ENCODE measurements around the gene CACNA1A. TPM values are rescaled to one million over a fixed set of nuclear protein-coding genes. Genes with fewer than 3 reads are reported as not detected.

Gene CACNA1A
- total and polyA plus RNA-seq, 2 of the 4 experiments (the other 2 are of a cell fraction), result 5.9 to 15.0 TPM

- no peak overlapping the region for H3K14ac ChIP-seq (replicated peaks; ENCODE audit: low read depth, low read length)
- H2BK5ac ChIP-seq (ENCODE audit: low read depth, low read length, poor library complexity, severe bottlenecking), result no peak overlapping the region
- DNase-seq (no peak), ATAC-seq (ENCODE audit: low read depth) (no peak)
- no peak overlapping the region for H3K23ac ChIP-seq (ENCODE audit: low read depth, low read length)
- H3K27me3 ChIP-seq (ENCODE audit: control insufficient read depth, insufficient read depth, low read length), result no peaks in the 10 kb centered on the region
- H2AFZ ChIP-seq (replicated peaks; ENCODE audit: low read length, poor library complexity), result no peak overlapping the region
- no peaks in the 10 kb centered on the region; a peak in 1 of 4 replicates for H3K79me1 ChIP-seq (ENCODE audit: low read depth in 1 of 2, low read length in 2 of 2)
- no peak overlapping the region for H2AK5ac ChIP-seq (ENCODE audit: low read depth, low read length)
- no CpG with 5 or more reads among the region's 7 CpGs for WGBS, 2 experiments (ENCODE audit: extremely low coverage in 2 of 2, insufficient read length in 1 of 2)
- POLR2A ChIA-PET (ENCODE audit: unreplicated experiment), result no interaction called here
- H2BK120ac ChIP-seq (ENCODE audit: low read depth, low read length), result no peak overlapping the region
- H3K9me3 ChIP-seq (ENCODE audit: control insufficient read depth, insufficient read depth, low read length), result no peaks in the 10 kb centered on the region
- no peak overlapping the region for H3K27ac ChIP-seq (ENCODE audit: insufficient read depth, low read length)
- CTCF ChIA-PET, result no interaction called here
- H3K4me3 ChIP-seq (ENCODE audit: insufficient read depth, low read depth, low read length), result no peak overlapping the region
- no peak overlapping the region for H3K4me2 ChIP-seq (ENCODE audit: low read depth, low read length)
- no peaks in the 10 kb centered on the region for H3K36me3 ChIP-seq (ENCODE audit: control insufficient read depth, insufficient read depth, low read length)
- TF ChIP-seq SMC3 (IDR thresholded peaks at IDR 0.05; ENCODE audit: low read depth, low read length) (no peak), POLR2A (IDR thresholded peaks at IDR 0.05; ENCODE audit: low read depth, low read length) (no peak), BHLHE40 (IDR thresholded peaks at IDR 0.05; ENCODE audit: low read depth, low read length) (no peak), USF2 (IDR thresholded peaks at IDR 0.05; ENCODE audit: low read depth, low read length) (no peak), MAZ (IDR thresholded peaks at IDR 0.05; ENCODE audit: borderline replicate concordance, low read depth, low read length) (no peak), RFX5 (IDR thresholded peaks at IDR 0.05; ENCODE audit: low read depth, low read length) (no peak)
- H2BK20ac ChIP-seq (ENCODE audit: low read depth, low read length), result no peak overlapping the region
- no peak overlapping the region for H3K4ac ChIP-seq (ENCODE audit: low read depth, low read length)
- H3K18ac ChIP-seq (ENCODE audit: low read depth, low read length), result no peak overlapping the region
- no peak overlapping the region for H2AK9ac ChIP-seq (replicated peaks; ENCODE audit: low read depth, low read length, poor library complexity)
- H4K5ac ChIP-seq (ENCODE audit: low read depth, low read length), result no peak overlapping the region
- H2BK15ac ChIP-seq (ENCODE audit: low read depth, low read length), result no peak overlapping the region
- no peaks in the 10 kb centered on the region for H3K9me1 ChIP-seq (ENCODE audit: insufficient read depth, low read length)
- no peak overlapping the region for H3K9ac ChIP-seq (ENCODE audit: low read depth, low read length)
- dilution Hi-C loops (cut with HindIII; ENCODE audit: low sequenced_read_pairs, unreplicated experiment), result no loop called here
- peaks cover 5% of the 10 kb centered on the region; the same call in 1 of the 2 replicates for H4K20me1 ChIP-seq (ENCODE audit: insufficient read depth, low read length)
- H3K4me1 ChIP-seq (ENCODE audit: control insufficient read depth, insufficient read depth, low read length), result no peaks in the 10 kb centered on the region
- H4K91ac ChIP-seq (ENCODE audit: insufficient read depth, low read depth, low read length), result no peak overlapping the region
- in situ Hi-C loops (cut with MboI; ENCODE audit: low sequenced_read_pairs), result no loop called here
- no peak overlapping the region for H3K56ac ChIP-seq (ENCODE audit: extremely low read depth, insufficient read depth, low read length)
- intact Hi-C loops (cut with micrococcal nuclease), result loop anchor here (10.0 kb wide), 1 partner anchor 55 kb away; no protein-coding TSS in a partner anchor
- BruUV-seq (replicated peaks), result no TSS peak
- no peak overlapping the region for H4K8ac ChIP-seq (ENCODE audit: low read depth in 2 of 2, low read length in 2 of 2)
These were observed 46.2 kb downstream of the CACNA1A start for GRCh38 chr19:13460045-13460444.

All from IMR-90 (cell line).